Lower leg skin (tissue), 4 donors: ENCODE measurements around the gene SELP. TPM values are rescaled to one million over a fixed set of nuclear protein-coding genes. Genes with fewer than 3 reads are reported as not detected.

Experiments
- DNase-seq, 2 donors: peaks; one replicate each; pipeline ENCODE4 v3.0.0-alpha.2; 2019; ENCODE audit warnings: low spot score in 2 of 2
- H3K4me3 ChIP-seq: fragments of 200-600 bp; sonication (generic); 2 replicates; pipeline ENCODE4 v1.5.1; 2017; ENCODE audit warnings: mild to moderate bottlenecking, low read depth; ENCODE audit not compliant: poor library complexity, severe bottlenecking
- CTCF ChIP-seq, 3 donors: fragments of 450-650 bp; IDR thresholded peaks; one replicate each; pipeline ENCODE4 v1.5.1; 2016; ENCODE audit warnings: antibody characterized with exemption in 3 of 3, mild to moderate bottlenecking in 3 of 3, moderate library complexity in 2 of 3
- POLR2A ChIP-seq, 2 donors: fragments of 450-650 bp; IDR thresholded peaks; one replicate each; pipeline ENCODE4 v1.6.1; 2016 to 2017; ENCODE audit warnings: antibody characterized with exemption in 2 of 2, mild to moderate bottlenecking in 1 of 2, moderate library complexity in 1 of 2
- WGBS, 2 donors: methylation state at CpG; one replicate each; pipeline ENCODE4 v1.1.5; 2018; 5-methylcytosine and 5-hydroxymethylcytosine counted together
- intact Hi-C: fragments of 100-400 bp; cut with DNase I; formaldehyde crosslinking; loops from one replicate; pipeline ENCODE4 v1.15.0; 2023; ENCODE audit warnings: low total_unique reads
- total RNA-seq, 4 donors: library from RNA; depleted of rRNA; stranded (reverse); fragments of >200 nt; gene quantifications; one replicate each; pipeline ENCODE4 v1.1.0, GENCODE V29; 2016

Gene SELP
- total RNA-seq, 4 donors from 2014 or later = 0.30 to 8.5 (median 0.54) TPM

- 70 to 72% methylated on average over 5 of the region's 5 CpGs for WGBS, 2 donors
- no peak overlapping the region for H3K4me3 ChIP-seq
- no peak for DNase-seq
- TF ChIP-seq POLR2A (IDR thresholded peaks at IDR 0.05) = no peak
- no peak for TF ChIP-seq CTCF (IDR thresholded peaks at IDR 0.05)
- intact Hi-C loops = no loop called here
These were observed 39.0 kb downstream of the SELP start for GRCh38 chr1:169590932-169591331.

GRCh38 chr1:169588785-169589485 is 41.0 kb downstream of the SELP start:
- WGBS, 2 donors = 78 to 83% methylated on average over 4 of the region's 4 CpGs
- H3K4me3 ChIP-seq = no peak overlapping the region
- TF ChIP-seq CTCF (IDR thresholded peaks at IDR 0.05) (no peak), POLR2A (IDR thresholded peaks at IDR 0.05) (no peak)
- intact Hi-C loops = no loop called here
- no peak for DNase-seq

GRCh38 chr1:169588112-169588511 is 41.8 kb downstream of the SELP start:
- no peak for TF ChIP-seq POLR2A (IDR thresholded peaks at IDR 0.05)
- H3K4me3 ChIP-seq = no peak overlapping the region
- intact Hi-C loops = no loop called here
- DNase-seq = no peak
- 21 to 30% methylated on average over 1 of the region's 1 CpG for WGBS, 2 donors

- no peak for TF ChIP-seq POLR2A (IDR thresholded peaks at IDR 0.05)
- no peak for TF ChIP-seq CTCF (IDR thresholded peaks at IDR 0.05)
- H3K4me3 ChIP-seq = no peak within 1 kb of the TSS
- intact Hi-C loops = no loop called here
- WGBS, 2 donors = 22 to 35% methylated on average over 12 to 15 of the region's 15 CpGs
- peak; percentile 39 to 90 for DNase-seq
These were observed 43.3 kb downstream of the SELP start, which contains the start of gene F5 for GRCh38 chr1:169586395-169587255. TSS of gene F5 (minus strand) at chr1:169586481. CDS start at chr1:169586386, 95 bp downstream.

GRCh38 chr1:169586067-169586394 is 43.9 kb downstream of the SELP start:
- 19% methylated on average over 5 of the region's 5 CpGs for WGBS, 2 donors
- no peak overlapping the region for H3K4me3 ChIP-seq
- intact Hi-C loops = no loop called here
- no peak for TF ChIP-seq POLR2A (IDR thresholded peaks at IDR 0.05)
- no peak for TF ChIP-seq CTCF (IDR thresholded peaks at IDR 0.05)
- DNase-seq = no peak

GRCh38 chr1:169585181-169585580 is 44.7 kb downstream of the SELP start:
- no peak overlapping the region for H3K4me3 ChIP-seq
- DNase-seq = no peak
- TF ChIP-seq POLR2A (IDR thresholded peaks at IDR 0.05) (no peak), CTCF (IDR thresholded peaks at IDR 0.05) (no peak)
- intact Hi-C loops = no loop called here
